LNCaP clone FGC (cell line): ENCODE data around the gene APOB.

ENCODE experiments used
- DNase-seq: peaks from one replicate; pipeline ENCODE4 v3.0.0-alpha.2; 2011; ENCODE audit warnings: low read depth
- H3K4me3 ChIP-seq: 2 replicates; pipeline ENCODE4 v1.5.1; 2011; ENCODE audit warnings: mild to moderate bottlenecking, low read depth, low read length, control low read depth
- TF ChIP-seq, protein P1 (sequence below): IDR thresholded peaks from 2 replicates; pipeline ENCODE4 v1.5.1; 2012; ENCODE audit warnings: mild to moderate bottlenecking; ENCODE audit not compliant: control insufficient read depth, insufficient read depth; ENCODE audit errors: extremely low read depth

The APOB gene

DNA sequence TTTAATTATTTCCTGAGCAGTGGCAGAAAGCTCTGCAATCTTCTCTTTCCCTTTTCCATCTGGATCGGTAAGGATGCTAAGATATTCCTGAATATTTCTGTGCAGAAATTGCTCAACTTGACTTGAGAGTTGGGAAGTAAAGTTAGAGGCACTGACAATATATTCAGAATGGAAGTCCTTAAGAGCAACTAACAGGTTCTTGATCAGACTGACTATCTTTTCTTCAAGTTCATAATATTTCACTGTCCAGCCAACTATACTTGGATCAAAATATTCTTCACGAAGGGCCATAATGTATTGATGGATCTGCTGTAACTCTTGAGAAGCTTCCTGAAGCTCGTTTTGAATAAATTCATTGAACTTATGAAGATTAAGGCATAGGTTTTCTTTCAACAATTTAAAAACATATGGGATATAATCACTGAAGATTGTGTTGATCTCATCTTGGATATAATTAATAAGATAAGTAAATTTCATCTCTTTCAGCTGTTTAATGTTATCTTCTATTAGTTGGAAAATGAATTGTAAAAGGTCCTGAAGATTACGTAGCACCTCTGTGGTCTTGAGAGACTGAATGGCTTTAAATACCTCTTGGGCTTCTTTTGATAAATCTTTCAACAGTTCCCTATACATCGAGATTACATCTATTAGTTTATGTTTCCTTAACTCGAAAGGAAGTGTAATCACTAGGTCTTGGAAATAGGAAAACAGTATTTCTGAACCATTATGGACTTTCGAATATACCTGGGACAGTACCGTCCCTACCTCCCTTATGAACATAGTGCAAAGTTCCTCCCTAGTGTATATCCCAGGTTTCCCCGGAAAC, 41.7 kb downstream of the APOB start:
- H3K4me3 ChIP-seq = no peak overlapping the region
- no peak for DNase-seq
- TF ChIP-seq, protein P1, sequence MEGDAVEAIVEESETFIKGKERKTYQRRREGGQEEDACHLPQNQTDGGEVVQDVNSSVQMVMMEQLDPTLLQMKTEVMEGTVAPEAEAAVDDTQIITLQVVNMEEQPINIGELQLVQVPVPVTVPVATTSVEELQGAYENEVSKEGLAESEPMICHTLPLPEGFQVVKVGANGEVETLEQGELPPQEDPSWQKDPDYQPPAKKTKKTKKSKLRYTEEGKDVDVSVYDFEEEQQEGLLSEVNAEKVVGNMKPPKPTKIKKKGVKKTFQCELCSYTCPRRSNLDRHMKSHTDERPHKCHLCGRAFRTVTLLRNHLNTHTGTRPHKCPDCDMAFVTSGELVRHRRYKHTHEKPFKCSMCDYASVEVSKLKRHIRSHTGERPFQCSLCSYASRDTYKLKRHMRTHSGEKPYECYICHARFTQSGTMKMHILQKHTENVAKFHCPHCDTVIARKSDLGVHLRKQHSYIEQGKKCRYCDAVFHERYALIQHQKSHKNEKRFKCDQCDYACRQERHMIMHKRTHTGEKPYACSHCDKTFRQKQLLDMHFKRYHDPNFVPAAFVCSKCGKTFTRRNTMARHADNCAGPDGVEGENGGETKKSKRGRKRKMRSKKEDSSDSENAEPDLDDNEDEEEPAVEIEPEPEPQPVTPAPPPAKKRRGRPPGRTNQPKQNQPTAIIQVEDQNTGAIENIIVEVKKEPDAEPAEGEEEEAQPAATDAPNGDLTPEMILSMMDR = no peak

DNA sequence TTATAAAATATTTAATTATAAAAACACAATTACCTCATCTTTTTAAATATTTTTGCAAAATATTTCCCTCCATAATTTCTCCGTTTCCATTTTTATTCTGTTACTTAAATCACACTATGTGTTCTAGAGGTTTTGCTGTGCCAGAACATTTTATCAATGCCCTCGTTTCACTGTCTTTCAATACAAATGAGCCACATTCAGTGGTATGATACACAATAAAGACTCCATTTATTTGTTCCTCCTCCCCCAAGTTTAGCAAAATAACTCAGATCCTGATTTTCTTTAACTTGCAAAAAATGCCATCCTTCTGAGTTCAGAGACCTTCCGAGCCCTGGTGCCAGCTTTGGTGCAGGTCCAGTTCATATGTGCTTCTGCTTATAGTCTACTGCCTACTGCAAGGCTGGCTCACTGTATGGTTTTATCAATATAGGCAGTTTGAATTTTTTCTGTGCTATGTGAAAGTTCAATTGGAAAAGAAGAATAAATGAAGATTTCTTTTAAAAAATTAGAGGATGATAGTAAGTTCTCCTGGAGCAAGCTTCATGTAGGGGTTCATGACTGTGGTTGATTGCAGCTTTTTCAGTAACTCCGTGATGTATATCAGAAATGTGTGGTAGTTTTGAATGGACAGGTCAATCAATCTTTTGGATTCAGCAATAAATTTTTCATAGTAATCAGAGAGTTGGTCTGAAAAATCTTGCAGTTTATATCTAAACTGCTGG, 42.5 kb downstream of the APOB start:
- TF ChIP-seq, protein P1 = no peak
- no peak overlapping the region for H3K4me3 ChIP-seq
- no peak for DNase-seq

DNA sequence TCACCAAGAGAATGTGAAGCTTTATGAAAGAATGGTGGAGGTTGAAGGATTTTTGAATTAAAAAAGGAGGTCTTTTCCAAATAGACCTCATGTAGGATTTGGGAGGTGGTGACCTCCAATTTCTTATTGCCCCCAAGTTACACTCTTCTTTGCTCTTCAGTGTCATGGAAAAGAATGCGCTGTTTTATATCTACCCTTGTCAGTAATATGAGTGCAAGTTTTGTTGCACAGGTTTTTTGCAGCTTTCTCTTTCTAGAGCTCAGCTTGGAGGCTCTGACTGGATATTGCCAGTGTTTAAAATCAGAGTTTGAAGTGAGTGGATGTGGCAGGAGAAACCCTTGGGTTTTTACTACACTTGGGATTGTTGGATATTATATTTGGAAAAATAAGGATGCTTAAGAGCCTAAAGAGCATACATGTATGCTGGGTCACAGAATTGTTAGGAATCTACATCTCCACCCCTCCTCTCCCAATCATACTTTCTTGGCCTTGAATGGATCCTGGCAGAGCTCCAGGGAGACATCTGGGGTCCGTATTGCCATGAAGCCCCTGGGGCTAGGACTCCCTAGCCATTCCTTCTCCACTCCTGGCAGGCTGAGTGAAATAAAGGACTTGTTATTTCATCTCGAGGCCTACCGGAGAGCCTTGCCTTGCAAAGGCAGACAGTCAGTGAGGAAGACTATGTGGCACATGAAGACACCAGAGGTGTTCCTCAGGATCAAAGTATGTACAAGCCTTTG, 43.8 kb downstream of the APOB start:
- TF ChIP-seq, protein P1 = no peak

DNA sequence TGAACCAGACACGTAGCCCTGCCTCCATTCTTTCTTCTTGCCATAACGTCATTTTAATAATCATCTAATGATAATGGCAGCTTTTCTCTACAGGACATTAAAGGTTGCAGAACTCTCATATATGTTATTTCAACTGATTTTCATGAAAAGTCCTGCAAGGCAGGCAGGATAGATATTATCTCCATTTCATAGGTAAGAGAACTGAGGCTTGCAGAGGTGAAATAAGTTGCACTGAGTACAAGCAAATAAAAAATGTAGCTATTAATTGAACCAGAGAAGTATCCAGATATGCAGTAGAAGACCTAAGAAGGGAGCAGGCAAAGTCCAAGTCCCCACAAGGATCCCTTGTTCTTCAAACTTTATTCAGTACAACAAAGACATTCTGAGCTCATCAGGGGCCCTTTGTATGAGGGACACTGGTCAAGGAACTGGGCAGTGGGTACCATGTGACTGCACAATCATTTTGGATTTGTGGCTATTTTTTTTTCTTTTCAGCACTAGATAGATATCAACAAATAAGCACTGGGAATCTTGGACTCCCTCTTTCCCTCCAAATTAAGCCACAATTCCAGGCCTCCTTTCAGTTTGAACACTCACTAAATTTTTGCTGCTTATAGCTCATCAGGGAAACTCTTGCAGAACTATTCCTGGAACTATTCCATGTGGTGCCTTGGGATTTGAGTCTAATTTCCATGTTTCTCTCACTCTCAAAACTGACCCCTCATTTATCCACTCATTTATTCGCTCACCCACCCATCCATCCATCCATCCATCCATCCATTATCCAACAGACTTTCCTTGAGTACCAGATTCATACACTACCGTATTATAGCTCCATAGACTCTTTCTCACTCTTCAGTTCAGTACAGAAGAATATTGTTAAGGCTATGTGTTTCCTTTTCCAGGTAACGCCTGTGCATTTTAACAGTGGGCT, 44.6 kb downstream of the APOB start:
- no peak overlapping the region for H3K4me3 ChIP-seq
- TF ChIP-seq, protein P1 = no peak
- no peak for DNase-seq

More for the DNA sequence above, 43.8 kb downstream of the APOB start:
- H3K4me3 ChIP-seq = no peak overlapping the region
- DNase-seq = no peak

- DNase-seq = no peak
- H3K4me3 ChIP-seq = no peak overlapping the region
- TF ChIP-seq, protein P1 = no peak
These were observed 45.7 kb downstream of the APOB start for GRCh38 chr2:20997953-20998722.
